C4-2B (cell line): ENCODE results near the gene ALDH16A1.

ENCODE experiments used
- H3K27ac ChIP-seq: fragments of 450-650 bp; 2 replicates; pipeline ENCODE4 v1.5.1; 2017
- CTCF ChIP-seq: fragments of 450-650 bp; conservative IDR thresholded peaks from 2 replicates; pipeline ENCODE4 v1.5.1; 2017; ENCODE audit warnings: mild to moderate bottlenecking
- ZFX ChIP-seq: fragments of 450-650 bp; IDR thresholded peaks from 2 replicates; pipeline ENCODE4 v1.6.1; 2017

ALDH16A1 gene

DNA sequence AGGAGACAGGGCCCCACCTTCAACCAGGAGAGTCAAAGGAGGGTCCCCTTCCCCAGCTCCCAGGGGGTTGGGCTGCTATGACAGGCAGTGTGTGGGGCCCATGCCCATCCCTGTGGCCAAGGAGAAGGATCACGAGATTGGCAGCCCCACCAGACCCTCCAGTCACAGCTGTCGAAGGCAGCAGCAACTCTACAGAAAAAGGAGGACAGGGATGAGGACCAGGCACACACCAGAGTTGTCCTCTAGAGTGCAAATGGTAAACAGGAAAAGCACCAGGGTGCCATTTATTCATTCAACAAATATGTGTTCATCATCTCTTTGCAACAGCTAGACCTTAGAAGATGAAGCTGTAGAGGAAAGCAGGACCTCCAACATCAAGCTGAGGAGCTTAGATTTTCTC lies 33.9 kb upstream of the ALDH16A1 start:
- no peak overlapping the region for H3K27ac ChIP-seq

GRCh38 chr19:49420227-49420626 lies 32.8 kb upstream of the ALDH16A1 start:
- TF ChIP-seq ZFX (no peak), CTCF (no peak)
- no peak overlapping the region for H3K27ac ChIP-seq

More for the DNA sequence above, 33.9 kb upstream of the ALDH16A1 start:
- no peak for TF ChIP-seq CTCF
- TF ChIP-seq ZFX: no peak

DNA sequence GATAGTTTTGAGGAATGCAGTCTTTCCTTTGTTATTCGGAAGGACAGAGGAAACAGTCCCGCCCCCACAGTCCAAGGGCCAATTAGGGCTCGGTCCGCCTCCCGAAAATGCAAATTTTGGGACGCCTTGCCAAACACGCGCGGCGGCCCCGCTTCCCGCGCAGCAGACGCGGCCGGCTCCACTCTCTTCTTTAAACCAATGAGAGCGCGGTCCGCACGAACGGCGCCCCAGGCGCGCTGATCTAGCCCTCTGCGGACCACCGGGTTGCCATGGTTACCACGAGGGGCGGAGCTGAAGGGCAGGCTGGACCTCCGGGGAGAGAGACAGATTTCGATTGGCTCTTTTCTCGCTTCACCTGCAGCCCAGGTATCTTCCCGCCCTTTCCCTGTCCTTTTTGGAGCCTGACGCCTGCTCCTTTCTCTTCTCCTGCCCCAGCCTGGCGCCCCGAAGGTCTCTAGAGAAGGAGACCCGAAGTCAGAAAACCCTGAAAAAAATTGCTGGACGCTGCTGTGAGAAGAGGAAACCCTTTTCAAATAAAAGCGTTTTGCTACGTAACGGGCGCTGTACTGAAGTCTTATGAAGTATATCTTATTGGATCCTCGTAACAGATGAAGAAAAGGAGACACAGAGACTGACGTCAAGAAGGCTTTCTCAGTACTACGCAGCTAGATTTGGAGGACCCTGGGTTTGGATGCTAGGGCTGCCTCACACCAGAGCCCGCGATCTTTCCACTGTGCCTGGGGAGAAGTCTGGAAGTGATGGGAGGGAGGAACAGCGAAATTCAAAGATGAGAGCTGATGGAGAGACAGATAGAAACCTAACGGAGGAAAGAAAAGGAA lies 31.8 kb upstream of the ALDH16A1 start:
- TF ChIP-seq CTCF (no peak), ZFX (no peak)
- no peak overlapping the region for H3K27ac ChIP-seq

DNA sequence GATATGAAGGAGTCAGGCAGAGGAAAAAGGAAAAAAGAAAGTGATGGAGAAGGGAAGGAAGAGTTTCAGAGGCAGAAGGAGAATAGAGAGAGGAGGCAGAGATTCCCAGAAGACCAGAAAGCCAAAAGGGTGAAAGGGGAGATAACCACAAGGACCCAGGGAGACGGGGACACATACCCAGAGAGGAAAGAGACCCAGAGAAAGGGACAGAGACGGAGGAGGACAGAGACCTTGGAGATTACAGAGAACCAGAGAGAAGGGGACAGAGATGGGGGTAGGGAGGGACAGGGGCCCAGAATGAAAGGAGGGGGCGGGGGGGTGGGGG lies 31.2 kb upstream of the ALDH16A1 start:
- TF ChIP-seq ZFX (no peak), CTCF (no peak)
- no peak overlapping the region for H3K27ac ChIP-seq

- TF ChIP-seq ZFX: no peak
- TF ChIP-seq CTCF: peak; percentile 77
- H3K27ac ChIP-seq: no peak overlapping the region
Observed at GRCh38 chr19:49422407-49423070, 30.5 kb upstream of the ALDH16A1 start.

DNA sequence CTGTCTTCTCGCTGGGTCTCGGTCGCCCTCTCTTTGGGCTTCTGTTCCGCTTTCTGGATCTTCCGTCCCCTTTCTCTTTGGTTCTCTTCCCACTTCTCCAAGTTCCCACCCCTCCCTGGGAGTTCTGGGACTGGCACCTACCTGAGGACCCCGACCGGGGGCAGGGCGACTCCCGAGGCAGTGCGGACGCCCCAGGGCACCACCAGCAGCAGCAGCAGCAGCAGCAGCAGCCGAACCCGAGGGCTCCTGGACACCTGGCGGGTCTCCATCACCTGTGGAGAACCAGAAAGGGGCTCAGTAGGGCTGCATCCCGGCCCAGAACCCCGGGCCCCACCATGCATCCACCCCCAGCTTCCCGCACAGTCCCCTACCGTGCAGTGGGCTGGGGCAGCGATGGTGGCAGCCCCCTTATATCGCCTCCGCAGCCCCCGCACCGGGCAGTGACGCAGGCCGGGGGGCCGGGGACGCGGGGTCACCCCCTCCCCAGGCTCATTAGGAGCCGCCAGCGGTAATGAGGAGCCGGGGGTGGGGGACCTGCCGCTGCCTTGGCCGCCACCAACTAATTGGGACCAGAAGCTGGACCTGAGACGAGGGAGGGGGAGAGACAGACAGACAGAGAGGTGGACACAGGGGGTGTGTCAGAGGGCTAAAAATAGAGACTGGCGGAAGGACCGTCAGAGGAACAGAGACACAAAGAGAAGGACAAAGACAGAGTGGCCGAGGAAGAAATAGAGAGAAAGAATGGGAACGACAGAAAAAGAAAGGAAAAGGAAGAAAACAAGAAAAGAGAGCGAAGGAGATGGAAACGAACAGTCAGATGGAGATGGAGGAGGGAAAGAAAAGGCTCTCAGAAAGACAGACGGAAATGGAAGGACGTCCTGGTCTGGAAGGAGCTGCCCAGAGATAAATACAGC lies 29.7 kb upstream of the ALDH16A1 start, which contains the start of gene PTH2:
Gene PTH2 (minus strand): TSS at position 371 of the 914 bp plus-strand sequence. CDS start 102 bp downstream, at position 269.
- H3K27ac ChIP-seq: no peak within 1 kb of the TSS

More for the DNA sequence above, 29.7 kb upstream of the ALDH16A1 start, which contains the start of gene PTH2:
- TF ChIP-seq CTCF: no peak
- no peak for TF ChIP-seq ZFX
